PC-3 (cell line): Measurements from ENCODE around the gene ITGB3.

Experiments
- EZH2 ChIP-seq: fragments of 300-600 bp; sonication (generic); IDR thresholded peaks from one replicate; pipeline ENCODE4 v1.6.1; 2017; ENCODE audit warnings: antibody characterized with exemption, mild to moderate bottlenecking, low read length; ENCODE audit not compliant: unreplicated experiment
- EZH2phosphoT487 ChIP-seq: fragments of 300-600 bp; sonication (generic); IDR thresholded peaks from 2 replicates; pipeline ENCODE4 v1.6.1; 2018; ENCODE audit warnings: mild to moderate bottlenecking, antibody characterized with exemption, low read length, borderline replicate concordance
- TF ChIP-seq, protein P1 (sequence below): fragments of 300-600 bp; sonication (generic); conservative IDR thresholded peaks from 2 replicates; pipeline ENCODE4 v1.5.1; 2017; ENCODE audit warnings: antibody characterized with exemption, low read depth, mild to moderate bottlenecking, low read length

- TF ChIP-seq, protein P1, sequence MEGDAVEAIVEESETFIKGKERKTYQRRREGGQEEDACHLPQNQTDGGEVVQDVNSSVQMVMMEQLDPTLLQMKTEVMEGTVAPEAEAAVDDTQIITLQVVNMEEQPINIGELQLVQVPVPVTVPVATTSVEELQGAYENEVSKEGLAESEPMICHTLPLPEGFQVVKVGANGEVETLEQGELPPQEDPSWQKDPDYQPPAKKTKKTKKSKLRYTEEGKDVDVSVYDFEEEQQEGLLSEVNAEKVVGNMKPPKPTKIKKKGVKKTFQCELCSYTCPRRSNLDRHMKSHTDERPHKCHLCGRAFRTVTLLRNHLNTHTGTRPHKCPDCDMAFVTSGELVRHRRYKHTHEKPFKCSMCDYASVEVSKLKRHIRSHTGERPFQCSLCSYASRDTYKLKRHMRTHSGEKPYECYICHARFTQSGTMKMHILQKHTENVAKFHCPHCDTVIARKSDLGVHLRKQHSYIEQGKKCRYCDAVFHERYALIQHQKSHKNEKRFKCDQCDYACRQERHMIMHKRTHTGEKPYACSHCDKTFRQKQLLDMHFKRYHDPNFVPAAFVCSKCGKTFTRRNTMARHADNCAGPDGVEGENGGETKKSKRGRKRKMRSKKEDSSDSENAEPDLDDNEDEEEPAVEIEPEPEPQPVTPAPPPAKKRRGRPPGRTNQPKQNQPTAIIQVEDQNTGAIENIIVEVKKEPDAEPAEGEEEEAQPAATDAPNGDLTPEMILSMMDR = no peak
- TF ChIP-seq EZH2 (no peak), EZH2phosphoT487 (no peak)
These were observed 57.8 kb downstream of the ITGB3 start for GRCh38 chr17:47311420-47311819.
